ENCODE results near the gene GPRC5C.

The GPRC5C gene

GRCh38 chr17:74443516-74444296 lies 11.8 kb downstream of the GPRC5C start:
- peaks cover 12 to 77% (median 70%) of the 10 kb centered on the region in 4 donors for H3K4me1 ChIP-seq
- peaks cover 27 to 42% (median 31%) of the 10 kb centered on the region in 3 donors for H3K36me3 ChIP-seq
- peak overlapping the region; percentile 85 to 89 for H3K27ac ChIP-seq
- TF ChIP-seq, protein P1, sequence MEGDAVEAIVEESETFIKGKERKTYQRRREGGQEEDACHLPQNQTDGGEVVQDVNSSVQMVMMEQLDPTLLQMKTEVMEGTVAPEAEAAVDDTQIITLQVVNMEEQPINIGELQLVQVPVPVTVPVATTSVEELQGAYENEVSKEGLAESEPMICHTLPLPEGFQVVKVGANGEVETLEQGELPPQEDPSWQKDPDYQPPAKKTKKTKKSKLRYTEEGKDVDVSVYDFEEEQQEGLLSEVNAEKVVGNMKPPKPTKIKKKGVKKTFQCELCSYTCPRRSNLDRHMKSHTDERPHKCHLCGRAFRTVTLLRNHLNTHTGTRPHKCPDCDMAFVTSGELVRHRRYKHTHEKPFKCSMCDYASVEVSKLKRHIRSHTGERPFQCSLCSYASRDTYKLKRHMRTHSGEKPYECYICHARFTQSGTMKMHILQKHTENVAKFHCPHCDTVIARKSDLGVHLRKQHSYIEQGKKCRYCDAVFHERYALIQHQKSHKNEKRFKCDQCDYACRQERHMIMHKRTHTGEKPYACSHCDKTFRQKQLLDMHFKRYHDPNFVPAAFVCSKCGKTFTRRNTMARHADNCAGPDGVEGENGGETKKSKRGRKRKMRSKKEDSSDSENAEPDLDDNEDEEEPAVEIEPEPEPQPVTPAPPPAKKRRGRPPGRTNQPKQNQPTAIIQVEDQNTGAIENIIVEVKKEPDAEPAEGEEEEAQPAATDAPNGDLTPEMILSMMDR (IDR thresholded peaks at IDR 0.05) = no peak
- H3K27me3 ChIP-seq = no peaks in the 10 kb centered on the region
- no peaks in the 10 kb centered on the region for H3K9me3 ChIP-seq
- DNase-seq = no peak
- intact Hi-C loops (cut with DNase I; ENCODE audit: low total_unique reads) = no loop called here
- peak overlapping the region in 1 of 2 donors; percentile 38 for H3K4me3 ChIP-seq

DNA sequence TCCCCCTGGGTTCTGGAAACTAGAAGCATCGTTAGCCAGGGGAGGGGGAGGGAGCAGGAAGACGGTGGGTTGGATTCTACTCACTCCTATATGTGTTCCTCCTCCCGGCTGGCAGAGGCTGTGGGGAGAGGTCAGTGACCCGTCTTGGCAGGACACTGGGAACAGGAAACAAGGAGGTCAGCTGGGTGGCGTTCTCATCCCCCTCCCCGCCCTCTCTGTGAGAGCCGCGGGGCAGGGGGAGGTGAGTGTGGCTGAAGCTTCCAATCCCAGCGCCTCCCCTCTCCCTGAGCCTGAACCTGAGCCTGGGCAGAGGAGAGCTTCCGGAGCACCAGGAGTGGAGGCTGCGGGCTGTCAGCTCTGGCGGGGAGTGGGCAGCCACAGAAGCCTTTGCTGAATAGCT lies 12.5 kb downstream of the GPRC5C start:
- DNase-seq = peak; percentile 82 to 93
- Histone ChIP-seq H3K36me3 (peaks cover 27 to 37% (median 28%) of the 10 kb centered on the region in 3 donors), H3K9me3 (no peaks in the 10 kb centered on the region), H3K4me3 (peak overlapping the region in 1 of 2 donors; percentile 0), H3K27me3 (no peaks in the 10 kb centered on the region), H3K4me1 (peaks cover 12 to 82% (median 76%) of the 10 kb centered on the region in 4 donors), H3K27ac (peak overlapping the region; percentile 85 to 89)
- intact Hi-C loops (cut with DNase I; ENCODE audit: low total_unique reads) = no loop called here
- TF ChIP-seq, protein P1 (IDR thresholded peaks at IDR 0.05) = no peak

- peaks cover 20 to 36% (median 20%) of the 10 kb centered on the region in 3 donors for H3K36me3 ChIP-seq
- H3K4me1 ChIP-seq = peaks cover 12 to 85% (median 80%) of the 10 kb centered on the region in 4 donors
- no peak overlapping the region for H3K4me3 ChIP-seq
- DNase-seq = no peak
- H3K27me3 ChIP-seq = no peaks in the 10 kb centered on the region
- no peaks in the 10 kb centered on the region for H3K9me3 ChIP-seq
- H3K27ac ChIP-seq = peak overlapping the region; percentile 85 to 89
- intact Hi-C loops (cut with DNase I; ENCODE audit: low total_unique reads) = loop anchor here (5.0 kb wide), 1 partner anchor 233 kb away; the partner anchor contains the start of gene TTYH2
- TF ChIP-seq, protein P1 (IDR thresholded peaks at IDR 0.05) = no peak
Measured at GRCh38 chr17:74445158-74445557, 13.3 kb downstream of the GPRC5C start.

DNA sequence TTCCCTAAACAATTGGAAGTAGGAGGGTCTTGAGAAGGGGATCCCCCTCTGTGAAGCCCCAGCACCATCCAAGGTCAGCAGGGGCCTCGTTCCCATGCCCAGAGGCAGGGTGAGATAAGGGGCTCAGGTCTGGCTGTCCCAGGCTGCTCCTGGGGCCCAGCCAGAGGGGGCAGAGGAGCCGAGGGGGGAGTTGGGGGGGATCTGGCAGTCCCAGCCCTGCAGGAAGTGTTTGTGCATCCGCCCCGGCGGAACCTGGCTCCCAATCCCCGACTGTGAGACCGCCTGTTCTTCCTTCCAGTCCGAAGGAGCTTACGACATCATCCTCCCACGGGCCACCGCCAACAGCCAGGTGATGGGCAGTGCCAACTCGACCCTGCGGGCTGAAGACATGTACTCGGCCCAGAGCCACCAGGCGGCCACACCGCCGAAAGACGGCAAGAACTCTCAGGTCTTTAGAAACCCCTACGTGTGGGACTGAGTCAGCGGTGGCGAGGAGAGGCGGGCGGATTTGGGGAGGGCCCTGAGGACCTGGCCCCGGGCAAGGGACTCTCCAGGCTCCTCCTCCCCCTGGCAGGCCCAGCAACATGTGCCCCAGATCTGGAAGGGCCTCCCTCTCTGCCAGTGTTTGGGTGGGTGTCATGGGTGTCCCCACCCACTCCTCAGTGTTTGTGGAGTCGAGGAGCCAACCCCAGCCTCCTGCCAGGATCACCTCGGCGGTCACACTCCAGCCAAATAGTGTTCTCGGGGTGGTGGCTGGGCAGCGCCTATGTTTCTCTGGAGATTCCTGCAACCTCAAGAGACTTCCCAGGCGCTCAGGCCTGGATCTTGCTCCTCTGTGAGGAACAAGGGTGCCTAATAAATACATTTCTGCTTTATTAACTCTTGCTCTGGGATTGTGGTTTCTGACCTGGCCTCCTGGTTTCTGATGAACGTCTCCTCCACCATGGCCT lies 14.9 kb downstream of the GPRC5C start:
- no peaks in the 10 kb centered on the region for H3K27me3 ChIP-seq
- TF ChIP-seq, protein P1 (IDR thresholded peaks at IDR 0.05) = peak; percentile 36 to 53
- H3K27ac ChIP-seq = peak overlapping the region; percentile 85 to 89
- peak; percentile 88 to 99 for DNase-seq
- peaks cover 12 to 98% (median 92%) of the 10 kb centered on the region in 4 donors for H3K4me1 ChIP-seq
- intact Hi-C loops (cut with DNase I; ENCODE audit: low total_unique reads) = loop anchor here (5.0 kb wide), 1 partner anchor 235 kb away; the partner anchor contains the start of gene TTYH2
- H3K9me3 ChIP-seq = no peaks in the 10 kb centered on the region
- H3K36me3 ChIP-seq = peaks cover 3 to 28% (median 5%) of the 10 kb centered on the region in 3 donors
- peak overlapping the region in 1 of 2 donors; percentile 20 for H3K4me3 ChIP-seq

- intact Hi-C loops (cut with DNase I; ENCODE audit: low total_unique reads) = loop anchor here (5.0 kb wide), 1 partner anchor 235 kb away; the partner anchor contains the start of gene TTYH2
- H3K27ac ChIP-seq = peak overlapping the region; percentile 85 to 89
- H3K36me3 ChIP-seq = peaks cover 0 to 28% (median 0%) of the 10 kb centered on the region in 3 donors
- peaks cover 12 to 98% (median 92%) of the 10 kb centered on the region in 4 donors for H3K4me1 ChIP-seq
- DNase-seq = no peak
- no peaks in the 10 kb centered on the region for H3K9me3 ChIP-seq
- H3K4me3 ChIP-seq = peak overlapping the region in 1 of 2 donors; percentile 20
- TF ChIP-seq, protein P1 (IDR thresholded peaks at IDR 0.05) = no peak
- H3K27me3 ChIP-seq = no peaks in the 10 kb centered on the region
Measured at GRCh38 chr17:74447628-74448159, 15.8 kb downstream of the GPRC5C start.
